ENCODE measurements around the gene ACTR1A.

GRCh38 chr10:102480396-102480795 lies 22.1 kb downstream of the ACTR1A start:
- TF ChIP-seq HDGF (IDR thresholded peaks at IDR 0.05; ENCODE audit: borderline replicate concordance) (no peak), FOXA1 (IDR thresholded peaks at IDR 0.05) (no peak), SP1 (IDR thresholded peaks at IDR 0.05) (no peak), BHLHE40 (IDR thresholded peaks at IDR 0.05; ENCODE audit: borderline replicate concordance) (no peak), CTBP1 (IDR thresholded peaks at IDR 0.05; ENCODE audit: borderline replicate concordance) (no peak), ELF4 (IDR thresholded peaks at IDR 0.05) (no peak), FOXM1 (IDR thresholded peaks at IDR 0.05; ENCODE audit: borderline replicate concordance) (no peak), TARDBP (IDR thresholded peaks at IDR 0.05) (no peak), FOXK2 (IDR thresholded peaks at IDR 0.05) (no peak), LEF1 (IDR thresholded peaks at IDR 0.05; ENCODE audit: borderline replicate concordance) (no peak), L3MBTL2 (conservative IDR thresholded peaks at IDR 0.05) (no peak)

Data from HEK293T (cell line).